ENCODE measurements around the gene ERICH6B.

The ERICH6B gene

GRCh38 chr13:45542391-45542790, 73.1 kb downstream of the ERICH6B start:
- DNase-seq (ENCODE audit: low read depth) = no peak

GRCh38 chr13:45541806-45542205, 73.7 kb downstream of the ERICH6B start:
- no peak for DNase-seq (ENCODE audit: low read depth)

GRCh38 chr13:45540864-45541263, 74.7 kb downstream of the ERICH6B start:
- no peak for DNase-seq (ENCODE audit: low read depth)

GRCh38 chr13:45540195-45540594, 75.3 kb downstream of the ERICH6B start:
- no peak for DNase-seq (ENCODE audit: low read depth)

- no peak for DNase-seq (ENCODE audit: low read depth)
These were observed 77.2 kb downstream of the ERICH6B start for GRCh38 chr13:45538382-45538781.

- DNase-seq (ENCODE audit: low read depth) = peak; percentile 21
These were observed 78.0 kb downstream of the ERICH6B start for GRCh38 chr13:45537516-45537915.

GRCh38 chr13:45536224-45536623, 79.3 kb downstream of the ERICH6B start:
- no peak for DNase-seq (ENCODE audit: low read depth)

GRCh38 chr13:45534604-45535003, 80.9 kb downstream of the ERICH6B start:
- DNase-seq (ENCODE audit: low read depth) = no peak

- no peak for DNase-seq (ENCODE audit: low read depth)
These were observed 85.8 kb downstream of the ERICH6B start for GRCh38 chr13:45529758-45530157.

- DNase-seq (ENCODE audit: low read depth) = no peak
These were observed 87.7 kb downstream of the ERICH6B start for GRCh38 chr13:45527699-45528462.

GRCh38 chr13:45522571-45522970, 93.0 kb downstream of the ERICH6B start:
- no peak for DNase-seq (ENCODE audit: low read depth)

- DNase-seq (ENCODE audit: low read depth) = no peak
These were observed 94.2 kb downstream of the ERICH6B start for GRCh38 chr13:45521297-45521696.

GRCh38 chr13:45519493-45519892, 96.0 kb downstream of the ERICH6B start:
- no peak for DNase-seq (ENCODE audit: low read depth)

GRCh38 chr13:45518525-45519245, 96.9 kb downstream of the ERICH6B start:
- no peak for DNase-seq (ENCODE audit: low read depth)

- DNase-seq (ENCODE audit: low read depth) = no peak
These were observed 98.8 kb downstream of the ERICH6B start for GRCh38 chr13:45516757-45517156.

GRCh38 chr13:45512098-45512496, 103.4 kb downstream of the ERICH6B start:
- no peak for DNase-seq (ENCODE audit: low read depth)

- DNase-seq (ENCODE audit: low read depth) = peak; percentile 66
These were observed 104.0 kb downstream of the ERICH6B start for GRCh38 chr13:45511310-45512097.

- no peak for DNase-seq (ENCODE audit: low read depth)
These were observed 104.9 kb downstream of the ERICH6B start for GRCh38 chr13:45510672-45511071.

- DNase-seq (ENCODE audit: low read depth) = no peak
These were observed 106.8 kb downstream of the ERICH6B start for GRCh38 chr13:45508776-45509175.

- DNase-seq (ENCODE audit: low read depth) = no peak
These were observed 108.7 kb downstream of the ERICH6B start for GRCh38 chr13:45506811-45507210.

- no peak for DNase-seq (ENCODE audit: low read depth)
These were observed 111.9 kb downstream of the ERICH6B start for GRCh38 chr13:45503658-45504057.

- no peak for DNase-seq (ENCODE audit: low read depth)
These were observed 114.4 kb downstream of the ERICH6B start for GRCh38 chr13:45501175-45501526.

All from fibroblast of the conjunctiva (primary cell).